Subcutaneous abdominal adipose tissue (tissue), 5 donors: ENCODE results near the gene ARRB1.

Experiments used
- H3K27ac ChIP-seq: one replicate; pipeline ENCODE4 v1.7.0; 2013; ENCODE audit warnings: low read depth, mild to moderate bottlenecking, inconsistent platforms, low read length, moderate library complexity
- H3K27me3 ChIP-seq, 5 donors: one replicate each; pipeline ENCODE4 v1.7.0; 2013; ENCODE audit warnings: low read length in 5 of 5, inconsistent platforms in 1 of 5; ENCODE audit not compliant: control insufficient read depth in 5 of 5, insufficient read depth in 4 of 5
- H3K36me3 ChIP-seq, 5 donors: one replicate each; pipeline ENCODE4 v1.7.0; 2013; ENCODE audit warnings: low read length in 5 of 5; ENCODE audit not compliant: control insufficient read depth in 5 of 5, insufficient read depth in 5 of 5
- H3K4me1 ChIP-seq, 5 donors: one replicate each; pipeline ENCODE4 v1.7.0; 2013; ENCODE audit warnings: low read length in 5 of 5, mild to moderate bottlenecking in 3 of 5, moderate library complexity in 1 of 5; ENCODE audit not compliant: control insufficient read depth in 5 of 5, insufficient read depth in 5 of 5
- H3K4me3 ChIP-seq, 5 donors: one replicate each; pipeline ENCODE4 v1.7.0; 2013; ENCODE audit warnings: low read length in 5 of 5, low read depth in 1 of 5
- H3K9ac ChIP-seq, 5 donors: one replicate each; pipeline ENCODE4 v1.7.0; 2013; ENCODE audit warnings: low read length in 5 of 5, mild to moderate bottlenecking in 4 of 5, moderate library complexity in 3 of 5
- H3K9me3 ChIP-seq, 5 donors: one replicate each; pipeline ENCODE4 v1.7.0; 2013; ENCODE audit warnings: low read length in 5 of 5; ENCODE audit not compliant: control insufficient read depth in 5 of 5
- donor health status: healthy.
- donor health status: healthy.
- donor health status: healthy.
- donor health status: healthy.
- donor health status: healthy.

Gene ARRB1

DNA sequence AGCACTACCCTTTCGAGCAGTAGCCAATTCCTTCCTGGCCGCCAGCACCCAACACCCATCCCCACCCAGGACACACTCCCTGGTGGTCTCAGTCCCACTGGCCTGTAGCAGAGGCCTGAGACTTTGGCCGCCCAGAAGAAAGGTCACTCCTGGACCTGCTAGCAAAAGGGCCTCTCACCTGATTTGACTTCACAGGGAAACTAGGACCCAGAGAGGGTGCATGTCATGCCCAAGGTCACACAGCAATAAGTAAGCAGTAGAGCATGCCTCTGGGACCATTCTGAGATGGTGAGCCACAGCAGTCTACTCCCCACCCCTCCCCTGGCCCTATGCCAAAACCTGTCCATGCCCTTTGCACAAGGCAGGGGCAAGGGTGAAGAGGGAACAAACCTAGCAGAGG, 7.3 kb downstream of the ARRB1 start:
- H3K4me1 ChIP-seq = peaks cover 58 to 100% (median 99%) of the 10 kb centered on the region in 5 donors
- H3K9me3 ChIP-seq = no peaks in the 10 kb centered on the region
- H3K4me3 ChIP-seq = peak overlapping the region in 2 of 5 donors; percentile 10 to 25
- peak overlapping the region; percentile 100 for H3K27ac ChIP-seq
- H3K9ac ChIP-seq = peak overlapping the region in 2 of 5 donors; percentile 12 to 20
- H3K27me3 ChIP-seq = no peaks in the 10 kb centered on the region
- peaks cover 0 to 5% (median 4%) of the 10 kb centered on the region in 5 donors for H3K36me3 ChIP-seq

DNA sequence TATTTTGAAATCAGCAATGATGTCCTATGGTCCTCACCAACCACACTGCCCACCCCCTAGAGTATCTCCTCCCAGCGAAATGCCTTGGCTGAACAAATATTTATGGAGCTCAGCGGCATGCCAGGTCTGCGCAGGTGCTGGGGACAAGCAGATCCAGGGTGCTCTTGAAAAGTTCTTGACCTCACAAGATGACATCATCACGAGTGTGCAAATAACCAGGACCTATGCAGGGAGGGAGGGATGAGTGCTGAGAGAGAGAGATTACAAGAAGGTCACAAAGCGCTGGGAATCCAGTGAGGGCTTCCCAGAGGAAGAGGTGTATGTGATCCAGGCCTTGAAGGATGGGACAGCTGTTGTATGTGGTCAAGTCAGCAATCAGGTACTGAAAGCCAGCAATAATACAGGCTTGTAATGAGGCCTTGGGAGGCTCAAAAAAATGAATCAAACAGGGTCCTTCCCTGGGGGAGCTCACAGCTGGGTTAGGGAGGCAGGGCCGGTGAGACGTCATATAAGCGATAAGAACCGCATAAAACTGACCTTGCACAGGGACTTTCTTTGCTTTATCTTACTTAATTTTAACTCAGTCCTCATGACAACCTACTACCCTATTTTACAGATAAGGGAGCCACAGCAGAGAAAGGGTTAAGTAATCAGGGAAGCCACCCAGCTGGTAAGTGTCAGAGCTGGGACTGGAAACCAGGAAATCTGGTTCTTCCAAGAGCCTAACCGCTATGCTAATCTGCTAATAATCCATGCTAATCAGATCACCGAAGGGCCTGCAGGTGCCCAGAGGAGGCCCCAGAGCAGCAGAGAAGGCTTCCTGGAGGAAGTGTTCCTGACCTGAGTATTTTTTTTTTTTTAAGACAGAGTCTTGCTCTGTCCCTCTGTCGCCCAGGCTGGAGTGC, 8.2 kb downstream of the ARRB1 start:
- Histone ChIP-seq H3K27me3 (no peaks in the 10 kb centered on the region), H3K36me3 (peaks cover 0 to 5% (median 4%) of the 10 kb centered on the region in 5 donors), H3K4me1 (peaks cover 60 to 100% (median 99%) of the 10 kb centered on the region in 5 donors), H3K27ac (peak overlapping the region; percentile 100), H3K4me3 (peak overlapping the region in 4 of 5 donors; percentile 19 to 48 (median 43)), H3K9me3 (no peaks in the 10 kb centered on the region), H3K9ac (peak overlapping the region in 4 of 5 donors; percentile 32 to 68 (median 51))

- Histone ChIP-seq H3K36me3 (peaks cover 0 to 5% (median 4%) of the 10 kb centered on the region in 5 donors), H3K4me3 (peak overlapping the region in 2 of 5 donors; percentile 22 to 46), H3K27me3 (no peaks in the 10 kb centered on the region), H3K9ac (peak overlapping the region; percentile 3 to 65 (median 40)), H3K4me1 (peaks cover 59 to 100% (median 99%) of the 10 kb centered on the region in 5 donors), H3K27ac (peak overlapping the region; percentile 100), H3K9me3 (no peaks in the 10 kb centered on the region)
Measured at GRCh38 chr11:75342231-75342918, 9.1 kb downstream of the ARRB1 start.

DNA sequence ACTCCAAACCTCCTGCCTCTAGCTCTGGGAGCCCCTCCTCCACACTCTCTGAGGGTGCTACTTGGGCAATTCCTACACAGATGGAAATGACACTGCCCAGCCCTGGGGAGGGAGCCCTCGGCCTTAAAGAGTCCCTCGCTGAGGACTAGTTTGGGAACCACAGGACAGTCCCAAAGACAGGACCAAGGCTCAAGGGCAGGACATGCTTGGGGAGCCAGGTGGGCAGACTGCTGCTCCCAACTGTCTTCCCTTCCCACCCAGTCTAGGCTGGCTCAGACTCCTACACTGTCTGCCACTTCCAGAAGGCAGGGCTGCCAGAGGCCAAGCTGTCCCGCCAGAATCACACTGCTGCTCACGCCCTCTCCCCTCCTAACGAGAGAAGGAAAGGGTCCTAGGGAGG, 9.8 kb downstream of the ARRB1 start:
- H3K4me3 ChIP-seq = peak overlapping the region in 2 of 5 donors; percentile 22 to 46
- H3K9ac ChIP-seq = peak overlapping the region; percentile 3 to 65 (median 44)
- H3K4me1 ChIP-seq = peaks cover 57 to 100% (median 99%) of the 10 kb centered on the region in 5 donors

GRCh38 chr11:75339685-75340409, 11.6 kb downstream of the ARRB1 start:
- H3K4me1 ChIP-seq = peaks cover 50 to 100% (median 99%) of the 10 kb centered on the region in 5 donors
- no peaks in the 10 kb centered on the region for H3K9me3 ChIP-seq
- H3K36me3 ChIP-seq = peaks cover 0 to 4% (median 3%) of the 10 kb centered on the region in 5 donors
- peak overlapping the region; percentile 20 to 51 (median 30) for H3K4me3 ChIP-seq
- H3K27me3 ChIP-seq = no peaks in the 10 kb centered on the region
- H3K9ac ChIP-seq = peak overlapping the region; percentile 30 to 95 (median 52)
- H3K27ac ChIP-seq = peak overlapping the region; percentile 100

More for the DNA sequence above, 9.8 kb downstream of the ARRB1 start:
- Histone ChIP-seq H3K27me3 (no peaks in the 10 kb centered on the region), H3K27ac (peak overlapping the region; percentile 100), H3K36me3 (peaks cover 0 to 5% (median 4%) of the 10 kb centered on the region in 5 donors), H3K9me3 (no peaks in the 10 kb centered on the region)

GRCh38 chr11:75338516-75339208, 12.8 kb downstream of the ARRB1 start:
- Histone ChIP-seq H3K27me3 (no peaks in the 10 kb centered on the region), H3K36me3 (no peaks in the 10 kb centered on the region), H3K4me3 (peak overlapping the region in 1 of 5 donors; percentile 49), H3K9me3 (no peaks in the 10 kb centered on the region), H3K4me1 (peaks cover 45 to 100% (median 100%) of the 10 kb centered on the region in 5 donors), H3K27ac (peak overlapping the region; percentile 100), H3K9ac (peak overlapping the region; percentile 16 to 95 (median 52))

- H3K4me3 ChIP-seq = peak overlapping the region in 1 of 5 donors; percentile 9
- no peaks in the 10 kb centered on the region for H3K36me3 ChIP-seq
- H3K4me1 ChIP-seq = peaks cover 42 to 93% (median 90%) of the 10 kb centered on the region in 5 donors
- H3K9ac ChIP-seq = peak overlapping the region in 3 of 5 donors; percentile 8 to 65 (median 48)
- H3K27me3 ChIP-seq = no peaks in the 10 kb centered on the region
- peak overlapping the region; percentile 100 for H3K27ac ChIP-seq
- H3K9me3 ChIP-seq = no peaks in the 10 kb centered on the region
Measured at GRCh38 chr11:75337195-75337654, 14.2 kb downstream of the ARRB1 start.

DNA sequence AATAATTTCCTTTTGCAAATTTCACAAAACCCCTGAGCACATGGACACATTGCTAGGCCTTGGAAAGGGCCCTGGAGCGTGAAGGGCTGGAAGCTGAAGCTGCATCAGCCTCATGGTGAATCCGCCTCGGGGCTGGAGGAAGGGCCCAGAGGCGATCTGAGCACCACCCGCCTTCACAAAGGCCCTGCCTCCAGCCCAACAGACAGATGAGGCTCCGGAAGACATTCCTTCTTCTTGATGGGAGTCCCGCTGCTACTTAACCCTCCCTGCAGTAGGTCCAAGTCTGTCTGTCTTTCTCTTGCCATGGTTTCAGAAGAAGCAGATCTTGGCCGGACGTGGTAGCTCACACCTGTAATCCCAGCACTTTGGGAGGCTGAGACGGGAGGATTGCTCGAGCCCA, 16.5 kb downstream of the ARRB1 start:
- Histone ChIP-seq H3K4me3 (no peak overlapping the region), H3K9me3 (no peaks in the 10 kb centered on the region), H3K27me3 (no peaks in the 10 kb centered on the region), H3K27ac (peak overlapping the region; percentile 100), H3K9ac (peak overlapping the region in 1 of 5 donors; percentile 47), H3K36me3 (no peaks in the 10 kb centered on the region), H3K4me1 (peaks cover 30 to 76% (median 71%) of the 10 kb centered on the region in 5 donors)

GRCh38 chr11:75334402-75334891, 17.0 kb downstream of the ARRB1 start:
- no peaks in the 10 kb centered on the region for H3K9me3 ChIP-seq
- no peaks in the 10 kb centered on the region for H3K36me3 ChIP-seq
- H3K27me3 ChIP-seq = no peaks in the 10 kb centered on the region
- H3K4me3 ChIP-seq = no peak overlapping the region
- peak overlapping the region; percentile 100 for H3K27ac ChIP-seq
- H3K9ac ChIP-seq = peak overlapping the region in 4 of 5 donors; percentile 2 to 59 (median 28)
- peaks cover 29 to 76% (median 67%) of the 10 kb centered on the region in 5 donors for H3K4me1 ChIP-seq
